Suprapubic skin (tissue), 3 donors: ENCODE measurements around the gene SLC15A4.

Experiments
- CTCF ChIP-seq, 2 donors: fragments of 200-600 bp in 1 of 2; fragments of 450-650 bp in 1 of 2; sonication (generic) in 1 of 2; IDR thresholded peaks; one replicate each; pipeline ENCODE4 v1.5.1; 2016 to 2019; ENCODE audit warnings: antibody characterized with exemption in 2 of 2, mild to moderate bottlenecking in 1 of 2, moderate library complexity in 1 of 2
- POLR2AphosphoS5 ChIP-seq, 3 donors: sonication (generic); formaldehyde crosslinking; IDR thresholded peaks; one replicate each; pipeline ENCODE4 v1.6.1; 2017; ENCODE audit warnings: antibody characterized with exemption in 3 of 3

DNA sequence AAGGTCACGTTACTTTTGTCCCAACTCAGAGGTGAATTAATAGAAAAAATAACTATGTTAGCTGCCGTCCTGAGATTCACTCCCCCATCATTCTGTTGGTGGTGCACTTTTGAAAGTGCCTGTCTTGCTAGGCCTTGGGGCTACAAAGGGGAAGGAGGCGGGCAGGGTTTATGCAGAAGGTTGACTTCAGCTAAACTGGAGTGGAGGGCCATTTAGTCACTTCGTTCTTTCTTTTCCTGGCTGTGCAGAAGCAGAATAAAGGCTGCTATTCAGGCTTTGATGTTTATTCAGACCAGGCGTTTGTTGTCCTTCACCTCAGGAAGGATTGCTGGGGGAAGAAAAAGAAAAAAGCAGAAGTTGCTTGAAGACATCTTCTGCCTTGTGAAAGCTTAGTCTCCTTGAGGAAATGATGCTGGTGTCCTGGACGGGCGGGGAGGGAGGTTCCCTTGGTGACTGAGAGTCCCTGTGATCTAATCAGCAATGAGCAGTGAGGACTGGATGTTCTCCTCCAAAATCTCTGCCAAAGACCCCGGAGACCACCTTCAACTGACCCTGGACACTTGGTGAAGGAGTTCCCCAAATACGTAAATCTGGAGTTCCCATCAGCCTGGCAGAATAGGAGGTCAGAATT, 33.5 kb upstream of the SLC15A4 start:
- TF ChIP-seq POLR2AphosphoS5 (IDR thresholded peaks at IDR 0.05) = no peak
- no peak for TF ChIP-seq CTCF (IDR thresholded peaks at IDR 0.05)
